ENCODE results near the gene TSGA10IP. TPM values are rescaled to one million over a fixed set of nuclear protein-coding genes. Genes with fewer than 3 reads are reported as not detected.
A peak's percentile ranks its signal among the peaks of the same experiment; 100 is the strongest.

TSGA10IP gene
- total RNA-seq, 1 experiment from 2014 or later = not detected

GRCh38 chr11:65903715-65904114 lies 41.6 kb upstream of the TSGA10IP start:
- H3K27me3 Mint-ChIP-seq (ENCODE audit: insufficient read depth, unreplicated experiment) = no peaks in the 10 kb centered on the region

DNA sequence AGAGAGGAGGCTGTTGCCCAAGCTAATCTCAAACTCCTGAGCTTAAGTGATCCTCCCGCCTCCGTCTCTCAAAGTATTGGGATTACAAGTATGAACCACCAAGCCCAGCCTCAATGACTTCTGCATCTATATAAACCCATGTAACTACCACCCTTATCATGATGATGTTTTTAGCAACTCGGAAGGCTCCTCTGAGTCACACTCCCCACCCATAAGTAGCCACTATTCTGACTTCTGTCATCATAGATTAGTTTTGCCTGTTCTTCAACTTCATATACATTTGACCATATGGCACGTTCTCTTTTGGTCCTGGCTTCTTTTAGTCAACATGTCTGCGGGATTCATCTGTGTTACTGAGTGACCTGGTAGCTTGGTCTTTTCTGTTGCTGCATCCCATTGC lies 38.7 kb upstream of the TSGA10IP start:
- no peaks in the 10 kb centered on the region for H3K36me3 ChIP-seq (ENCODE audit: control insufficient read depth, insufficient read depth, low read length)
- ChIA-PET CTCF (interaction anchor here (0.6 to 2.4 kb wide), 4 partner anchors 18 to 138 kb away, joined by 3 to 6 read pairs (median 4); partner anchors contain the start of gene FIBP), POLR2A (no interaction called here)
- H3K4me1 ChIP-seq = peaks cover 21% of the 10 kb centered on the region
- no peak overlapping the region for H3K4me3 ChIP-seq (ENCODE audit: low read depth, low read length)
- Mint-ChIP-seq H3K36me3 (ENCODE audit: insufficient read depth, unreplicated experiment) (no peaks in the 10 kb centered on the region), H3K27ac (ENCODE audit: unreplicated experiment) (no peak overlapping the region), H3K4me1 (ENCODE audit: low read depth, unreplicated experiment) (peaks cover 25% of the 10 kb centered on the region), H3K27me3 (ENCODE audit: insufficient read depth, unreplicated experiment) (no peaks in the 10 kb centered on the region), H3K9me3 (ENCODE audit: unreplicated experiment) (no peaks in the 10 kb centered on the region), H3K4me3 (ENCODE audit: unreplicated experiment) (no peak overlapping the region)
- TF ChIP-seq CTCF (IDR thresholded peaks at IDR 0.05; ENCODE audit: insufficient read depth in 1 of 2, low read depth in 1 of 2, low read length in 1 of 2, severe bottlenecking in 1 of 2, unreplicated experiment in 1 of 2) = no peak
- H3K27me3 ChIP-seq (replicated peaks; ENCODE audit: control insufficient read depth, insufficient read depth, low read length) = no peaks in the 10 kb centered on the region
- H3K9me3 ChIP-seq = no peaks in the 10 kb centered on the region
- intact Hi-C loops (cut with micrococcal nuclease; ENCODE audit: unreplicated experiment) = no loop called here
- BruUV-seq (replicated peaks) = no TSS peak
- no peak for DNase-seq

More at GRCh38 chr11:65903715-65904114, 41.6 kb upstream of the TSGA10IP start:
- Histone ChIP-seq H3K9me3 (no peaks in the 10 kb centered on the region), H3K36me3 (ENCODE audit: control insufficient read depth, insufficient read depth, low read length) (no peaks in the 10 kb centered on the region), H3K27me3 (replicated peaks; ENCODE audit: control insufficient read depth, insufficient read depth, low read length) (no peaks in the 10 kb centered on the region; the same call in 1 of the 2 replicates), H3K4me1 (peaks cover 25% of the 10 kb centered on the region), H3K4me3 (ENCODE audit: low read depth, low read length) (no peak overlapping the region)
- ChIA-PET POLR2A (interaction anchor here (1.0 kb wide), 1 partner anchor 13 kb away, joined by 4 read pairs; no protein-coding TSS in a partner anchor), CTCF (interaction anchor here (3.8 kb wide), 1 partner anchor 16 kb away, joined by 36 read pairs; the partner anchor contains the start of gene FIBP)
- Mint-ChIP-seq H3K9me3 (ENCODE audit: unreplicated experiment) (no peaks in the 10 kb centered on the region), H3K36me3 (ENCODE audit: insufficient read depth, unreplicated experiment) (peaks cover 11% of the 10 kb centered on the region), H3K4me3 (ENCODE audit: unreplicated experiment) (no peak overlapping the region), H3K27ac (ENCODE audit: unreplicated experiment) (peak overlapping the region; percentile 58), H3K4me1 (ENCODE audit: low read depth, unreplicated experiment) (peaks cover 22% of the 10 kb centered on the region)
- intact Hi-C loops (cut with micrococcal nuclease; ENCODE audit: unreplicated experiment) = no loop called here
- no peak for DNase-seq
- BruUV-seq (replicated peaks) = no TSS peak
- TF ChIP-seq CTCF (IDR thresholded peaks at IDR 0.05; ENCODE audit: insufficient read depth in 1 of 2, low read depth in 1 of 2, low read length in 1 of 2, severe bottlenecking in 1 of 2, unreplicated experiment in 1 of 2) = no peak

GRCh38 chr11:65907878-65908277 lies 37.4 kb upstream of the TSGA10IP start:
- Histone ChIP-seq H3K36me3 (ENCODE audit: control insufficient read depth, insufficient read depth, low read length) (no peaks in the 10 kb centered on the region), H3K9me3 (no peaks in the 10 kb centered on the region), H3K4me3 (ENCODE audit: low read depth, low read length) (no peak overlapping the region), H3K27me3 (replicated peaks; ENCODE audit: control insufficient read depth, insufficient read depth, low read length) (no peaks in the 10 kb centered on the region), H3K4me1 (peaks cover 17% of the 10 kb centered on the region)
- BruUV-seq (replicated peaks) = no TSS peak
- Mint-ChIP-seq H3K4me3 (ENCODE audit: unreplicated experiment) (no peak overlapping the region), H3K27me3 (ENCODE audit: insufficient read depth, unreplicated experiment) (no peaks in the 10 kb centered on the region), H3K4me1 (ENCODE audit: low read depth, unreplicated experiment) (peaks cover 21% of the 10 kb centered on the region), H3K27ac (ENCODE audit: unreplicated experiment) (no peak overlapping the region), H3K9me3 (ENCODE audit: unreplicated experiment) (no peaks in the 10 kb centered on the region), H3K36me3 (ENCODE audit: insufficient read depth, unreplicated experiment) (no peaks in the 10 kb centered on the region)
- ChIA-PET CTCF (interaction anchor here (2.4 kb wide), 1 partner anchor 19 kb away, joined by 6 read pairs; the partner anchor contains the start of gene FIBP), POLR2A (interaction anchor here (0.7 kb wide), 1 partner anchor 79 kb away, joined by 5 read pairs; no protein-coding TSS in a partner anchor)
- TF ChIP-seq CTCF (IDR thresholded peaks at IDR 0.05; ENCODE audit: insufficient read depth in 1 of 2, low read depth in 1 of 2, low read length in 1 of 2, severe bottlenecking in 1 of 2, unreplicated experiment in 1 of 2) = no peak
- intact Hi-C loops (cut with micrococcal nuclease; ENCODE audit: unreplicated experiment) = no loop called here
- no peak for DNase-seq
